SH-SY5Y (cell line): Measurements from ENCODE around the gene ANKEF1.

Source experiments
- GATA2 ChIP-seq: IDR thresholded peaks from 2 replicates; pipeline ENCODE4 v1.6.1; 2011; ENCODE audit warnings: mild to moderate bottlenecking, low read depth, low read length
- GATA3 ChIP-seq: IDR thresholded peaks from 2 replicates; pipeline ENCODE4 v1.6.1; 2011; ENCODE audit warnings: low read depth, mild to moderate bottlenecking, low read length, moderate library complexity

ANKEF1 gene

GRCh38 chr20:10096790-10097189, 62.0 kb downstream of the ANKEF1 start:
- no peak for TF ChIP-seq GATA2
- no peak for TF ChIP-seq GATA3

GRCh38 chr20:10105046-10105445, 70.3 kb downstream of the ANKEF1 start:
- TF ChIP-seq GATA2 (no peak), GATA3 (no peak)
